RWPE1 (cell line): ENCODE data around the gene TEX38.
A peak's percentile ranks its signal among the peaks of the same experiment; 100 is the strongest.

Experiments used
- CTCF ChIA-PET: fragments of 350-600 bp; sonication (Branson Sonifier 250); formaldehyde crosslinking; extraction: SDS; loops from one replicate; lab custom pipeline; 2021; lab: Yijun Ruan, JAX
- POLR2A ChIA-PET: fragments of 400-600 bp; formaldehyde crosslinking; extraction: SDS; loops from one replicate; lab custom pipeline; 2020; ENCODE audit warnings: antibody characterized with exemption; ENCODE audit not compliant: low non-redundant PET; lab: Yijun Ruan, JAX
- DNase-seq: peaks from one replicate; pipeline ENCODE4 v3.0.0; 2012; ENCODE audit warnings: low spot score
- H3K27ac ChIP-seq: fragments of 450-650 bp; 2 replicates; pipeline ENCODE4 v1.5.1; 2017
- TF ChIP-seq, protein P1 (sequence below): fragments of 450-650 bp; conservative IDR thresholded peaks from 2 replicates; pipeline ENCODE4 v1.5.1; 2017; ENCODE audit warnings: low read depth, mild to moderate bottlenecking

Gene TEX38

DNA sequence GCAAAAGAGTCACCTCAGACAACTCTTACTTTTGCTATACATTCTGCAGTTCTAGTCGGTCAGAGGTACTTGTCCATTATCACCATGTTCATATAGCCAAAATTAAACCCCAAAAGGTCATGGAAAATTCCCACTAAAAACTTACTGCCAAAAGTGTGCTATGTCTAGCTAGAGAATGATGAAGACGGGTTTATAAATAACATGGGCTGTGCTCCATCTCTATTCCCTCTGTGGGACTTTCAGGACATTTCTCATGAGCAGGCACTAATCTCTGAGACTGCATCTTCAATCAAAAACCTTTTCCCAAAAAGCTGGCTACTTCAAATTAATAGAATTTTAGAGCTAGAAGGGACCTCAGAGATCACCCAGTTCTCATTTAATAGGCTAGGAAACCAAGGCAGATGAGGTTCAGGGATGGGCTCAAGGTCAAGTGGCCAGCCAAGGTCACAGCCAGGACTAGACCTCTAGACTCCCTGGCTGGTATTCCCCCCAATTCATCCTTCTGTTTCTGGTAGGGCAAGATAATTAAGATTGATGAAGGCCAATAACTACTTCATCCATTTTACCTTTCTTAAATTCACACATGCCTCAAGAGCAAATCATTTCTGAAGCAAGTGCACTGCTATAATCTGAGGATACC lies 34.1 kb upstream of the TEX38 start:
- ChIA-PET CTCF (interaction anchor here (0.6 to 0.7 kb wide), 3 partner anchors 18 to 29 kb away, joined by 3 to 5 read pairs (median 3); no protein-coding TSS in a partner anchor), POLR2A (no interaction called here)
- no peak overlapping the region for H3K27ac ChIP-seq
- DNase-seq: no peak
- TF ChIP-seq, protein P1, sequence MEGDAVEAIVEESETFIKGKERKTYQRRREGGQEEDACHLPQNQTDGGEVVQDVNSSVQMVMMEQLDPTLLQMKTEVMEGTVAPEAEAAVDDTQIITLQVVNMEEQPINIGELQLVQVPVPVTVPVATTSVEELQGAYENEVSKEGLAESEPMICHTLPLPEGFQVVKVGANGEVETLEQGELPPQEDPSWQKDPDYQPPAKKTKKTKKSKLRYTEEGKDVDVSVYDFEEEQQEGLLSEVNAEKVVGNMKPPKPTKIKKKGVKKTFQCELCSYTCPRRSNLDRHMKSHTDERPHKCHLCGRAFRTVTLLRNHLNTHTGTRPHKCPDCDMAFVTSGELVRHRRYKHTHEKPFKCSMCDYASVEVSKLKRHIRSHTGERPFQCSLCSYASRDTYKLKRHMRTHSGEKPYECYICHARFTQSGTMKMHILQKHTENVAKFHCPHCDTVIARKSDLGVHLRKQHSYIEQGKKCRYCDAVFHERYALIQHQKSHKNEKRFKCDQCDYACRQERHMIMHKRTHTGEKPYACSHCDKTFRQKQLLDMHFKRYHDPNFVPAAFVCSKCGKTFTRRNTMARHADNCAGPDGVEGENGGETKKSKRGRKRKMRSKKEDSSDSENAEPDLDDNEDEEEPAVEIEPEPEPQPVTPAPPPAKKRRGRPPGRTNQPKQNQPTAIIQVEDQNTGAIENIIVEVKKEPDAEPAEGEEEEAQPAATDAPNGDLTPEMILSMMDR: no peak

GRCh38 chr1:46638921-46639320 lies 32.7 kb upstream of the TEX38 start:
- no peak overlapping the region for H3K27ac ChIP-seq
- ChIA-PET CTCF (no interaction called here), POLR2A (no interaction called here)
- DNase-seq: no peak
- TF ChIP-seq, protein P1: no peak

- POLR2A ChIA-PET: no interaction called here
- no peak overlapping the region for H3K27ac ChIP-seq
Measured at GRCh38 chr1:46639547-46639946, 32.1 kb upstream of the TEX38 start.

DNA sequence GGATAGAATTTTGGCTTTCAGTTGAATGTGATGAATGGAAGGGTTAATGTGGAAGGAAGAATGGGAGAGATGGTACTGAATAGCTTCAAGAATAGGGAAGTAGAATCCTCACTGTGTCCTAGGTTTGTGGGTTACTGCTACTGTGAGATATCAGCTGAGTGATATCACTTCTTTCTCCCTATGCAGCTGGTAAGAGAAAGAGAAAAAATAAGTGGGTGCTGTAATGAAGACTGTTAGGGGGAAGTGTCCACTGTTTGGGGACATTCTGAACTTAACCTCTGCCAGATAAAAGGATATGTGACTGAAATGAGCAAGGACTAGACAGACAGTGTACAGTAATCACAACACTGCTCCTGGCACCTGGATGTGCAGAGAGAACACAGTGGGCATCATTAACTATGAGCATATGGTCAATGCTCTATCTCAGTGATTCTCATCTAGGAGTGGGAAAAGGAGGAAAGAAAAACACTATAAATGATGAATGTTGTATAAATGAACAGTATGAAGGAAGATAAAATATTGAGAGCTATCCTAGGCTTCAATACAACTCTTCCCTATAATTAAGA lies 29.5 kb upstream of the TEX38 start:
- TF ChIP-seq, protein P1: no peak
- no peak overlapping the region for H3K27ac ChIP-seq
- CTCF ChIA-PET: interaction anchor here (0.6 kb wide), 1 partner anchor 362 kb away, joined by 3 read pairs; no protein-coding TSS in a partner anchor
- DNase-seq: no peak
- POLR2A ChIA-PET: no interaction called here

More at GRCh38 chr1:46639547-46639946, 32.1 kb upstream of the TEX38 start:
- DNase-seq: peak; percentile 53
- CTCF ChIA-PET: no interaction called here
- TF ChIP-seq, protein P1: no peak

- peak; percentile 36 for DNase-seq
- ChIA-PET POLR2A (no interaction called here), CTCF (interaction anchor here (0.6 kb wide), 1 partner anchor 637 kb away, joined by 7 read pairs; no protein-coding TSS in a partner anchor)
- H3K27ac ChIP-seq: no peak overlapping the region
- TF ChIP-seq, protein P1: no peak
Measured at GRCh38 chr1:46643368-46643775, 28.3 kb upstream of the TEX38 start.

GRCh38 chr1:46645815-46646214 lies 25.8 kb upstream of the TEX38 start:
- TF ChIP-seq, protein P1: no peak
- POLR2A ChIA-PET: no interaction called here
- no peak overlapping the region for H3K27ac ChIP-seq
- DNase-seq: no peak
- CTCF ChIA-PET: no interaction called here
